Measurements from ENCODE around the gene ADAMTSL3.
"Not testable (repeated sequence)": the region's sequence is repeated elsewhere in the genome, so short reads cannot be mapped to it uniquely, and the experiment has no call there.

The ADAMTSL3 gene

DNA sequence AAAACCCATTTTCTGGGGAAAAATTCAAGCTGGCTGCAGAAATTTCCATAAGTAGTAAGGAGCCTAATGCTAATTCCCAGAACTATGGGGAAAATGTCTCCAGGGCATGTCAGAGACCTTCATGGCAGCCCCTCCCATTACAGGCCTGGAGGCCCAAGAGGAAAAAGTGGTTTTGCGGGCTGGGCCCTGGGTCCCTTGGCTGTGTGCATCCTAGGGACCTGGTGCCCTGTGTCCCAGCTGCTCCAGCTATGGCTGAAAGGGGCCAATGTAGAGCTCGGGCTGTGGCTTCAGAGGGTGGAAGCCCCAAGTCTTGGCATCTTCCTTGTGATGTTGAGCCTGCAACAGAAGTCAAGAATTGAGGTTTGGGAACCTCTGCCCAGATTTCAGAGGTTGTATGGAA, 48.4 kb downstream of the ADAMTSL3 start:
- DNase-seq (ENCODE audit: low read depth): not testable (repeated sequence)

DNA sequence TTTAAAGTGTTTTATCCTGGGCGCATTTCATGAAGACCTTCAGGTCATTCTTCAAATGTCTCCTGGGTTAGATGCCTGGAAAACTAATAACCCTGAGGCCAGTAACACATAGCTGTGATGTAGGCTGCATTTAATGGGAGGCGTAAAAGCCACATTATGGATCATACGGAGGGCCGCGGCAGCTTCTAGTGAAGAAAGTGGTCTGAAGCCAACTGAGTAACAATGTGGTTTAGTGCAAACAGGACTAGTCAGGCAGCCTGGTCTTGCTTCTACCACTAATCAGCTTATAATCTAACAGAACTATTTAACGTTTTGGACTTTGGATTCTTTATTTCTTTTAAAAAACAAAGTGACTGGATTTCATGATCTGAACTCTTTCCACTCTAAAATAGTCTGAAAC, 54.4 kb downstream of the ADAMTSL3 start:
- no peak for DNase-seq (ENCODE audit: low read depth)

DNA sequence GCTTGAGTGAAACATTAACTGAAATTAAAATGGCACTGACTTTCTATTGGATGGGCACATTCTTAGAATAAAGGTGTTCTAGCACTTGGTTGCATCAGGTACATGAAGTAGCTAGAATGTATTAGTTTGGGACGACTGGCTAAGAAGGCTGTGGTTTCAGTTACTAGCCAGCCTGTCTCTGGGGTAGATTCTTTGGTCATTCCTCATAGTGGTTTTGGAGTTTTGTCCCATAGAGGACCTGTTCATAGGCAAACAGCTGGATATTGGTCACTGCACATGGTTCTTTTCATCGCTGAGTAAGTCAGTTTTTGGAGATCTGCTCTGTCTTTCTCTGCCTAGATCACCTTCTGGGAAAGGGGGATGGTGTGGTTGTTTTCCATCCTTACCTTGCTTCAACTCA, 55.3 kb downstream of the ADAMTSL3 start:
- peak; percentile 50 for DNase-seq (ENCODE audit: low read depth)

DNA sequence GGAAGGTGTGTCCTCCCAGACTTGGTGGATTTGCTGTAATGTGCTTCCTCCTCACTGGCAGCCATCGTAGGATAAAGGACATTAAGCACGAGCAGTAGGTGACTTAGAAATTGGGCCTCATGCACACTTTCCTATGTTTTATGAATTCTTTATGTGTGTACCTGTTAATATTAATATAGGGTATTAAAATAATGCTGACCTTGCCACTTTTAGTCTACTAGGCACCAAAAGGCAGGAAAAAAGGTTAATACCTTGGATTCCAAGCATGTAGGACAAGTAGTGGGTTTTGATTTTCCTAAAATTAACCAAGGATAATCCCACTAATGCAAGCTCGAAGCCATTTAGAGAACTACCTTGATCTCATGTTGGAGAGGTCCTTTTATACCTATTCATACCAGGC, 55.9 kb downstream of the ADAMTSL3 start:
- DNase-seq (ENCODE audit: low read depth): no peak

DNA sequence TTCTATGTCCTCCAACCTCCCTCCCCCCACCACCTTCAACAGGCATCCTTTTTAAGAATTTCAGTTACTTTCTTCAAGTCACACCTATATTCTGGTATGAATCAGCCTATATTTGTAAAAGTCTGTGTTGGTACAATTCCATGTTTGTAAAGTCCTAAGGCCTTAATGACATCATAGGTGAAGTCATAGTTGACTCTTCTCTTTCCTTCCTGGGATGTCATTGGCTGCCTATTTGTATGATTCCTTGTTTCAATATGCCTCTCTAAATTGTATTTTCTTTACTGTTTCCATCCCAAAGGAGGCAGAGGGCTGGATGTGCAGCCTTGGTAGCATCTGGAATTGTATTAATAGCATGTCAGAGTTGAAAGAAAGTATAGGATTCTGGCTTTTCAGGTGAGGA, 56.5 kb downstream of the ADAMTSL3 start:
- DNase-seq (ENCODE audit: low read depth): no peak

DNA sequence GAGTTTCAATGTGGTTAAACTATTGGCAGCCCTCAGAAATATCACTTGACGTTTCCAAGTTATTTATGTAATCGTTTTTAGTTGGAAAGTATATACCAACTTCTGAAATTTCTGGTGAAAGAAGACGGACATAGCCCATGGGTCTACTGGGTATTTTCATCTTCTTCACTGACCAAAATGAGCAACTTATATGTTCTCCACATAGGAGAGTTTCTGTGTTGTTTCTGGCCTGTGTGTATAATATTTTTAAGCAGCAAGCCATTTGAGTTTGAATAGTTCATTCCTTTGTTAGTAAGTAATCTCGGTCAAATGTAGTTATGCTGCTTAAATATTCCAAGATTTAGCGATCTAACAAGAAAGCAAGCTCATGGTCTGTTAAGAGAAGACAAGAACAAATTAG, 57.3 kb downstream of the ADAMTSL3 start:
- no peak for DNase-seq (ENCODE audit: low read depth)

DNA sequence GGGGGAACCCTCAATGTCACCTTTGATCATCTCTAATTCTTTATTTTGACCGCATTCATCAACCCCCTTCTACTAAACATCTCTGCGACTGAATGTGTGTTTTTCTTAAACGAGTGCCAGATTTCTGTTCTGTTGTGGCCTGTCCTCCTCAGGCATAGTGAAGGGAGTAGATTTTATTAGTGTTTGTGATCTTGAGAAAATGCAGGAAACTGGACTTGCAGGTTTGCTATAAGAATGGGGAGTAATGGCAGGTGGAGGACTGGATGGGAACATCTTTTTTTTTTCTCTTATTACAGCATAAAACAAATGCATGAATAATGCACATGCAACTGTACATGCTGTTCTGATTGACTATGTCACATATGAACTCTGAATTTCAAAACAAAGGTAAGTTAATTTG, 59.3 kb downstream of the ADAMTSL3 start:
- no peak for DNase-seq (ENCODE audit: low read depth)

DNA sequence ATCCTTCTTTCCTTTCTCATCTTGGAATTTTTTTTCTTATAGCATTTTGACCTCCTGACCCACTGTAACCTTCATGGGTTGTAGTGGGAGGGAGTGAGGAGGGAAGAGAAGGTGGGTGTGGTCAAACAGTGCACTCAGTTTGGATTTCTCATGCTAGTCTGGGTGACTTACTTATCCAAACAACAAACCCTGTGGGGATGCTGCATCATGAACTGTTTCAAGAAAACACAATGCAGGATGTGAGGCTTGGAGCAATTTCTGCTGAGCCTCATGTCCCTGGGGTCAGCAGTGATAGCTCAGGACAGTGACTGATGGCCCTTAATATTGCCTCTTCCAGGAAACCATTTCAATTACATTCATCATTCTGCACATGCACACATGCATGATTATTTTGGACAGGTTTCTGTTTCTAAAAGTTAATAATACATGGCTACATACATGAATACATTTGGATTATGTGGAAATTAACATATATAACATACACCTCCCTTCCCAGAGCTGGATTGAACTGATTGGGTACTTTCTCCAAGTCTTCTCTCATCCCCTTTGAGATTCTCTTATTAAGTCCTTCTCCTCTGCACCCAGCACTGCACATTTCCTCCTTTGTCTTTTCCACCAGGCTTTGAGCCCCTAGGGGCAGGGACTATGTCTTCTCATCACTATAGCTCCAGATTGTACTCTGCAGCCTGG, 61.2 kb downstream of the ADAMTSL3 start:
- no peak for DNase-seq (ENCODE audit: low read depth)

DNA sequence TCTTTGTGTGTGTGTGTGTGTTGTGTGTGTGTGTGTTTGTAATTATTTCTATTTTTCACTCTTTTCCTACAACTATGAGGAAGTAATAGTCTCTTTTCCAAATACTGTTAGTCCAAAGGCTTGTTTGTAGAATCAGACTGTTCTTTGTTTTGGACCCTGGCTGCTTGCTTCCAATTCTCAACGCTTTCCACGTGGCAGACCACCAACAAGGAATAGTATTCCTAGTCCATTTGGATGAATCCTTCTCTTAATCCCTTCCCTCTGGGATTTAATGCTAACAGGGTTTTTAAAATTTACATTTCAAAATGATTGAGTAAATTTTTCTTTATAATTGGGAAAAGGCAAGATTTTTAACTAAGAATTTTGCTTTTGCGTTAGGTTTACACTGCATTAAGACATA, 62.7 kb downstream of the ADAMTSL3 start:
- DNase-seq (ENCODE audit: low read depth): no peak

DNA sequence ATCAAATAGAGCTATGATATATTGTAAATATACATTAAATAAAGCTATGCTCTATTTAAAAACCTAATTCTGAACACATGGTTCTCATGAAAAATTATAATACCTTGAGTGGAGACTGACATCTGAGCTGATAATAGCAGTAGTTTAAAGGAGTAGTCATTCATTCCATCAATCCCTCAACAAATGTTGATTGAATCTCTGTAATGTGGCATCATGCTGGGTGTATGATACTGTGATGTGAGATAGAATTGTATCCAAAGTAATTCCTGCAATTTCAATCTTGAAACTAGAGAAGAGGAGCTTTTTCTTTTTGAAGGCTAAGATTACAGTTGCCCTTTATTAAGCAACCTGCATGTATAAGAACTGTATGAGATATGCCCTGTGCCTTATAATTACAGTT, 63.1 kb downstream of the ADAMTSL3 start:
- DNase-seq (ENCODE audit: low read depth): no peak

DNA sequence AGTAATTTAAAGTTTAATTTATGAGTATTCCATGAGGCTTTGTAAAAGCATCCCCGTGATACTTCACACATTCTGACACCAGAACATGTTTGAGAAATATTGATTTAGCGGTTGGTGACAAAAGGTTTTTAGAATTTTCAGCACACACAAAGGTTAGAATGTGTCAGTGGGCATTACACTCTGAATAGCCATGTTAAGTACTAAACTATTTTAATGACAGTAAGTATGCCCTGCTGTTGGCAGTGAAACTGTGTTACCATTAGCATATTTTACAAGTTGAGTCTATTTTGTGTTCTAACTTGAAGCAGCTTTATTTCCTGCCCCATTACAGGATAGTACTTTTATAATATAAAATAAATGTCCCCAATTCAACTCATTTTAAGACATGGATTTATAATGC, 66.5 kb downstream of the ADAMTSL3 start:
- DNase-seq (ENCODE audit: low read depth): no peak

DNA sequence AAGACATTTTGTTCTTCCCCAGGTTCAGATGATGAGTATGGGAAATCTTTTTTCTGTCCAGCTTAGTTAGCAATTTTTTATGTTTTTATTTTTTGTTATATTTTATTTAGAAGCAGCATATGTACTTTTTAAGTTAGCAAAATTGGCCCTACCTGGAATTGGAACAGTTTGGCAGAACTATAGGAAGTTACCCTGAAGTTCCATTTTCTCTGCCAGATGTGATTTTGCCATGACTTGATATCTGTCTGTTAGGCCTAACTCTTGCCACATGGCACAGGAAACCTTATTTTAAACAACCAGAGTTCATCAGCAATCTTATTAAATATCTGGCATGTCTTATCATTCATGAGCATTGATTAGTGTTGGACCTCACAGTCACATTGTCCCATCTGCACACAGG, 67.1 kb downstream of the ADAMTSL3 start:
- no peak for DNase-seq (ENCODE audit: low read depth)

DNA sequence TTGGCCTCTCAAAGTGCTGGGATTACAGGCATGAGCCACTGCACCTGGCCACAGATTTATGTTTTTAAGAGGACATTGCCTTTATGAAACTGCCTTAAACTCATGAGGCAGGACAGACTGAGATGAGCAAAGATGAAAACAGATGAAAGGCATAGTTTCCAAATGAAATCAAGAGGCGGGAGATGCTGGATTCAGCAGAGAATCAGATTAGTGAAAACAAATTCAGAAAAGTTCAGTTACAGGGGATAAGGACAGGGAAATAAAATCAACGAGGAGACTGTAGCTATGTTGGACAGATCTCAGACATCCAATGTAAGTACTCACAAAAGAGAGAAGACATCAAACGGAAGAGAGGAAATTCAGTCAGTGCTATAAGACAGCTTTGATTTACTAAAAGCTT, 68.1 kb downstream of the ADAMTSL3 start:
- no peak for DNase-seq (ENCODE audit: low read depth)

DNA sequence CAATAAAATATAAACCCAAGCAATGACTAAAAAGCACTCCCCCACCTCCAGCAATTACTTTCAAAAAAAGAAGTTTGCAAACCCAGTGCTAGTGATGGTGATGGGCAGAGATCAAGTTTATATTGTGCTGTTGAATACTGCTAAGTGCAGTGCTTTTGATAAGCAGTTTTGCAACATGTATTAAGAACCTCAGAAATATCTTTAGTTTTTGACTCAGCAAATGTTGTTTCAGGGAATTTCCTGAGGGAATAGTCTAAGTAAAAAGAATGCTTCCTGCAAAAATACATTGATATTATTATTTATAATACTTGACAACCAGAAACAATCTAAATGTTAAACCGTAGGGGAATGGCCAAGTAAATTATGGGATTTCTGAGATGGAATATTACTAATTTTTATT, 69.3 kb downstream of the ADAMTSL3 start:
- peak; percentile 15 for DNase-seq (ENCODE audit: low read depth)

DNA sequence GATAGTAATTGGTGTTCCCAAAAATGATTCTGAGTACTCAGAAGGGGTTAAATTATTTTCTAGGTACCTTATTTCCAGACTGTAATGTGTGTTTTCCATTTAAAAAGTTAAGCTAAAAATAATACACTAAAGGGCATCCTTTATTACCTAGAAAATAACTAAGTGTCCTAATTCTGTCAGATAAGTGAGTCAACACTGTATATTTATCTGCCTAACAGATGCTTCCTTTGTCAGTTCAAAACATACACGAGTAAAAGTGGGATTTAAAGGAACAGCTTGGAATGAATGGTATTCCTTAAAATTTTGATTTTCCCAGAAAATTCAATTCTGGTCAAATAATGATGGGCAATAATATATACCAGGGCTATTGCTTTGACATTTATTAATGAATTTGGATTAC, 78.3 kb downstream of the ADAMTSL3 start:
- peak; percentile 23 for DNase-seq (ENCODE audit: low read depth)

DNA sequence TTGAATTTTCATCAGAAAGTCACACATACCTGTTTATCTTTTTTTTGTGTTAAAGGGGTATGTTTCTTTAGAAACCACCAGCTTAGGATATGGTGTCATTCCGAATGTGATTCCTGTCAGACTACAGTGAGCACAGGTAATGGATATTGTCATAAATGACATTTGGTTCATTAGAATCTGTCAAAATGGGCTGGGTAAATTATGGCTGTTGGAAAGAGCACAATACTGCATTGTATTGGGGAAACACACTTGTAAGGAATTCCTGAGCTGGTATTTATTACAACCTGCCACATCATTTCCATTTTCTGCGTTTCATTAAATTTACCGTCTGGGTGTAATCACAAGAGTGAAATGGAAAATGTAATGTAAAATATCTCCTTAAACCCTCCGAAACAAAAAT, 78.8 kb downstream of the ADAMTSL3 start:
- no peak for DNase-seq (ENCODE audit: low read depth)

DNA sequence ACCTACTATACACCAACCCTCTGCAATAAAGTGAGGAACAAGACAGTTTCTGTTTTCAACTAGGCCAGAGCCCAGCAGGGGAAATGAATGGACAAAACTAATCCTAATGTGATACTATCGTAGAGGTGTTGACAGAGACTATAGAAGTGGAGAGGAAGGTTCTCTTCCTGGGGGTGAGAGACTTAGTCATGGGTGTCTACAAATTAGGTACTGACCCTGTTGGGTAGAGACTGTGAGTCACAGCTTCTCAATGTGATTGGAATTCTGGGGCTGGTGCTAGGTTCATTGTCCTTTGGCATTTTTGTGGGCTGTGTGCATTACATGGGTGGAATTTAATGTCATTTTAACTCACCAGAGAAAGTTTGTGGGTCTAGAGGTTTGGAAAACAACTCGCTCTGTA, 79.3 kb downstream of the ADAMTSL3 start:
- DNase-seq (ENCODE audit: low read depth): peak; percentile 89

DNA sequence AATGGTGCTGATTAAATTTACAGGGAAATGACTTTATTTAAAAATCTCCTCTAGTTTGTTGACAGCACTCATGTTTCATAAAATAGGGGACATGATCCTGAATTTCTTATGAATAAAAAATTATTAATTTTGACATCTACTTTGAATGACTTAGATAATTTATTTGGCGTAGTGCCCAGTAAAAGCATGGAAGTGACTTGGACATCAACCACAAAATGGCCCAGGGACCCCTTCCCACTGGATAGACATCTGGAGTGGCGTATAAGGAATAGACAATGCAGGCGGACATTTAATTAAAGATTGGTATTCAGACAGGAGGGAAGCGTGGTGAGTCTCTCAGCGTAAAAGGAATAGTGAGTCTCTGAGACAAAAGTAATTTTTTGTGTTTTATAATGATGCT, 79.8 kb downstream of the ADAMTSL3 start:
- no peak for DNase-seq (ENCODE audit: low read depth)

DNA sequence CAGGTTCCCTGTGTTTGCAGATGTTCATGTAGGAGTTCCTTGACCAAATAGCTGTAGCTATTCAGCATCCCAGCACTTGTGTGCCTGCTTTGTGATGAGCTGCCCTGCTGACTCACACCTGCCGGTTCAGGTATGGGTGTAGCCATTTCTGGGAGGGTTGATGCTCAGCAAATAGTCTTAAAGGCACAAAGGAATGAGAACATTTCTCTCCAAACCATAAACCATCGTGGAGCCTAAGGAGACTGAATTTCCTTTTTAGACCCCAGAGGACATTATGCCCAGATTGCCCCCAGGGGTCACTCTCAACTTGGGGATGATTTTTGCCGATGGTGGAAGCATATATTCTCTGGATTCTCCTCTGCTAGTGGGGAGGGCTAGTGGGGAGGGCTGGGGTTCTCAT, 80.6 kb downstream of the ADAMTSL3 start:
- no peak for DNase-seq (ENCODE audit: low read depth)

DNA sequence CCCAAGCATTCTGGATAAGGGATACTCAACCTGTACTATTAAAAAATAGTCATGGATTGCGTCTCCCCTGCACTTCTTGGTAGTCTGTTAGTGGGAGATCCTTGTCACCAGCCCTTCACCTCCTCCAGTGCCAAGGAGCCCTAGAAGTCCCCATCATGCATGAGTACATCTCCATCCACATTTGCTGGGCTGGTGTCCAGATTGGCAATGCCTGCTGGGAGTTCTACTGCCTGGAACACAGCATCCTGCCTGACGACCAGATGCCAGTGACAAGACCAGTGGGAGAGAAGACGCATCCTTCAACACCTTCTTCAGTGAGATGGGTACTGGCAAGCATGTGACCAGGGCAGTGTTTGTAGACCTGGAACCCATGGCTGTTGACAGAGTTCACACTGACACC, 85.7 kb downstream of the ADAMTSL3 start:
- DNase-seq (ENCODE audit: low read depth): no peak

DNA sequence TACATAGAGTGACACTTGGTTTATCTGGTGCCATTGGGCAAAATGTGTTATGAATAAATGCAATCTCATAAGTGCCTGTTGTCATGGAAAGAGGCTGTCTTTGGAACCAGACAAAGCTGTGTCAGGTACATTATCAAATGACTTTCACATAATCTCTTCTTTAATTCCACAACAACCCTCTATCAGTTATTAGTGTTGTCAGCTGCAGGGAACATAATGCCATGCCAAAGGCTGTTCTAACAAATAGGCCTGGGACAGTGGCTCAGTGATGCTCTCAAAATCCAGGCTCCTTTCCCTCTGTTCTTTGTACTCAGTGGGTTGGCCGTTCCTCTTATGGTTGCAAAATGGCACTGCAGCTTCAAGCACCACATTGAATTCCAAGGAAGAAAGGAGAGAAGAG, 91.8 kb downstream of the ADAMTSL3 start:
- no peak for DNase-seq (ENCODE audit: low read depth)

DNA sequence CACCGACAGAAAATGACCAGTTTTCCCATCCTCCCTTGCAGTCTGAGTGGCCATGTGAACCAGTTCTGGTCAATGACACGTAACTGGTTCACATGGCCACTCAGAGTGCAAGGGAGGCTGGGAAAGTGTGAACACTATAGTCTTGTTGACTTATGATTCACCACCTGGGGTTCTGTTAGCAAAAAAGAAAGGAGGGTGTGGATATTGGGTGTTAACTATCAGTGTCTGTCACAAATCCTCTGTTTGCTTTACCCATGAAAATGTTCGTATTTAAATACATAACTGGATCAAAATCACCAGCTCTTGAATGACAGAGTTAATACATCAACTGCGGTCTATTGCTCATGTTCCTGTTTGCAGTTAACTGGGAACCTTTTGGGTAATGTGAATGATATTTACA, 92.3 kb downstream of the ADAMTSL3 start:
- peak; percentile 8 for DNase-seq (ENCODE audit: low read depth)

DNA sequence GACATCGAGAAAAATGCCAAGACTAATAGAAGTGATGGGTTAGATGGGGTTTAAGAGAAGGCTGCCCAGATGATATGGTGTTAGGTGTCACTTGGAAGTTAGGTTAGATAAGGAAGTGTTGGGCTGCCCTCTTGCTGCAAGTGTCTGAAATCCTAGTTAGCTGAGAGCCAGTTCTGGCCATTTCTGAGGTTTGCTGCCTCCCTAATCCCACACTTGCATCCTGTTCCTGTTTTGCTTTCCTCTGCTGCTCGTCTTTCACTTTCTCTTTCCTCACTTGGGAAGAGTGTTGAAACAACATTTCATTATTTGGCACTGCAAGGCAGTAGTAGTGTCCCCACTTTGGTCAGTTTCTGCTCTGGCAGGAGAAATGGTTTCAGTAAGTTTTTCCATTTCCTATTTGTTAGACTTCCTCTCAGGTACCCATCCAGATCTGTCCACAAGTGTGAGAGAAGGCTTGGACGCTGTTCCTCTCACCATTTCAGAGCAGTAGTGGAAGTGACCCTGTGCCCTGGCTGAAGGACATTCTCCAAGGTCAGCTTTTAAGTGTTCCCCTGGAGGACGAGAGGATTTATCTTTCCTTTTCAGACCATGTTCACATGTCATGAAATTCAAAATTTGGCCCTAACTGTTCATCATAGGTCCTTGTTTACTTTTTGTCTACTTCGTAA, 93.3 kb downstream of the ADAMTSL3 start:
- peak; percentile 83 for DNase-seq (ENCODE audit: low read depth)

DNA sequence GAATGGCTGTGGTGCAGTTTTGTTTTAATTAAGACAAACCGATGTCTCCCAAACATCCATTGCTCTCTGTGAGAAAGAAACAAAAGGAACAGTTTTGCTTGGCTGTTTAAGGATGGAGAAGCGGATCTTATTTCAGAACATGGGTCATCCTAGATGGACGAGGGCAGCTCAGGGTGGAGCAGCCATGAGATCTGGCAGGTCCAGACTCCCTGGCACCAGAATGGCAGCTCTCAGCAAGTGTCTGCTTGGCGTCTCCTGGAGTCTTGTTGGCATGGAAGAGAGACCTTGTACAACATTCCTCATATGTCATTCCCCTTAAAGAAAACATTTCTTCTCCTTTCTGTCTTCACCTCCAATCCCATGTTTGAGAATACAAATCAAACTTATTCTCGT, 93.8 kb downstream of the ADAMTSL3 start:
- no peak for DNase-seq (ENCODE audit: low read depth)

All from iris pigment epithelial cell (primary cell).